Measurements from ENCODE around the gene GARIN5B.

Gene GARIN5B

DNA sequence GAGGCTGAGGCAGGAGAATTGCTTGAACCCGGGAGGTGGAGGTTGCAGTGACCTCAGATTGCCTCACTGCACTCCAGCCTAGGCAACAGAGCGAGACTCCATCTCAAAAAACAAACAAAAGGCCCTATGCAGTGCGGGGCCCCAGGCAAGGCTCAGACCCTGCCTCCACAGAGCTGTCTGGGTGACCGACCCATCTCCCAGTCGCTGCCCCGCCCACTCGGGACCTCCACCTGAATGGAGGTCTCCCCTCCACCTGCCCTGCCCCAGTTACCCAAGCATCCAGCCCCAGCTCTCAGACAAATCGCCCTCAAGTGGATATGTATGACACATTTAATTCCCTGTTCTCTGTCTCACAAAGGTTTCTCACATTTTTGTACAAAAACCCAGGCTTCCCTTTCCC, 2.2 kb upstream of the GARIN5B start:
- no peaks in the 10 kb centered on the region for H3K36me3 ChIP-seq (ENCODE audit: insufficient read depth, low read length)

DNA sequence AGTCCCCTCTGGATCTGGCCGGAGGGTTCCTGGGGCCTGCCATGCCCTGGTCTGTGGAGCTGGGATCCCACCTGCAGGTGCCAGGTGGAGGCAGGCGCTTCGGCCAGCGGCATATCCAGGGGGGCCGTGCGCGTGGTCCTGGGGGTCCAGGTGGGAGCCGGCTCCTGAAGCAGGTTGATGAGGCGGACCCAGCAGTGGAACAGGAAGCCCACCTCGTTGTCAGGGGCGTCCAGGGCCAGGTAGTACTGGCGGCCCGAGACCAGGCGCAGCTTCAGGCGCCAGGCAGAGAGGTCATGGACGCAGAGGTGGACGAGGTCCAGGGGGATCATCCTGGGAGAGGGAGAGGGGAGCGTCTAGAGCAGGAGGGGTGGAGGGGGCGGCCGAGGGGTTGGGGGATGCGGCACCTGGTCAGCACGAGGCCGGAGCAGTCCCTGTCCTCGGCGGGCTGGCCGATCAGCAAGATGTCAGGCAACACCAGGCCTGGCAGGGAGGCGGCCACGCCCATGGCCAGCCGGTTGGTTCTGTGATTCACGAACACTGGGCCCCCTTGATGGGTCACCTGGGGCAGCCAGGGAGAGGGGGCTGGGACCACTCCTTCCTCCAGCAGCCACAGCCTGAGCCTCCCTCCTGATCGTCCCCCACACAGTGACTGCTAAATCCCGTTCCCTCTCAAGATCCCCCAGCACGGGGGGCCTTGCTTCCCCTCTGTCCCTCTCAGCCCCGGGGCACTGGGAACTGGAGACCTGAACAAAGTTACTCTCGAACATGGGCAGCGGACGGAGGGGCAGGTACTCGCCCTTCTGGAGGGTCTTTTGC, 678 bp downstream of the GARIN5B start:
- Histone ChIP-seq H3K79me2 (ENCODE audit: insufficient read depth, low read length) (no peaks in the 10 kb centered on the region), H3K36me3 (ENCODE audit: insufficient read depth, low read length) (no peaks in the 10 kb centered on the region), H3K27ac (ENCODE audit: low read depth, low read length, poor library complexity, severe bottlenecking) (no peak overlapping the region), H2AFZ (ENCODE audit: low read length) (no peak overlapping the region), H3K9me3 (ENCODE audit: low read length) (no peaks in the 10 kb centered on the region), H3K27me3 (ENCODE audit: insufficient read depth, low read length) (peaks cover 9% of the 10 kb centered on the region; the same call in 1 of the 2 replicates), H3F3A (ENCODE audit: insufficient read depth, low read length) (no peaks in the 10 kb centered on the region), H3K9ac (ENCODE audit: low read length) (no peak overlapping the region), H4K20me1 (ENCODE audit: insufficient read depth, low read length) (no peaks in the 10 kb centered on the region), H3K9me2 (ENCODE audit: low read depth, low read length) (no peaks in the 10 kb centered on the region), H3K4me3 (ENCODE audit: low read depth, low read length, poor library complexity, severe bottlenecking) (no peak overlapping the region), H3K4me1 (ENCODE audit: insufficient read depth, low read length, severe bottlenecking) (no peaks in the 10 kb centered on the region), H3K4me2 (ENCODE audit: low read length) (no peak overlapping the region)
- TF ChIP-seq, protein P1, sequence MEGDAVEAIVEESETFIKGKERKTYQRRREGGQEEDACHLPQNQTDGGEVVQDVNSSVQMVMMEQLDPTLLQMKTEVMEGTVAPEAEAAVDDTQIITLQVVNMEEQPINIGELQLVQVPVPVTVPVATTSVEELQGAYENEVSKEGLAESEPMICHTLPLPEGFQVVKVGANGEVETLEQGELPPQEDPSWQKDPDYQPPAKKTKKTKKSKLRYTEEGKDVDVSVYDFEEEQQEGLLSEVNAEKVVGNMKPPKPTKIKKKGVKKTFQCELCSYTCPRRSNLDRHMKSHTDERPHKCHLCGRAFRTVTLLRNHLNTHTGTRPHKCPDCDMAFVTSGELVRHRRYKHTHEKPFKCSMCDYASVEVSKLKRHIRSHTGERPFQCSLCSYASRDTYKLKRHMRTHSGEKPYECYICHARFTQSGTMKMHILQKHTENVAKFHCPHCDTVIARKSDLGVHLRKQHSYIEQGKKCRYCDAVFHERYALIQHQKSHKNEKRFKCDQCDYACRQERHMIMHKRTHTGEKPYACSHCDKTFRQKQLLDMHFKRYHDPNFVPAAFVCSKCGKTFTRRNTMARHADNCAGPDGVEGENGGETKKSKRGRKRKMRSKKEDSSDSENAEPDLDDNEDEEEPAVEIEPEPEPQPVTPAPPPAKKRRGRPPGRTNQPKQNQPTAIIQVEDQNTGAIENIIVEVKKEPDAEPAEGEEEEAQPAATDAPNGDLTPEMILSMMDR (IDR thresholded peaks at IDR 0.05; ENCODE audit: low read length), result no peak
- TF ChIP-seq EZH2 (IDR thresholded peaks at IDR 0.05; ENCODE audit: borderline replicate concordance, low read length), result no peak

More for the DNA sequence above, 2.2 kb upstream of the GARIN5B start:
- Histone ChIP-seq H3K9me2 (ENCODE audit: low read depth, low read length) (no peaks in the 10 kb centered on the region), H3K27ac (ENCODE audit: low read depth, low read length, poor library complexity, severe bottlenecking) (no peak overlapping the region), H2AFZ (ENCODE audit: low read length) (no peak overlapping the region), H4K20me1 (ENCODE audit: insufficient read depth, low read length) (no peaks in the 10 kb centered on the region), H3K4me3 (ENCODE audit: low read depth, low read length, poor library complexity, severe bottlenecking) (no peak overlapping the region), H3K4me1 (ENCODE audit: insufficient read depth, low read length, severe bottlenecking) (peaks cover 4% of the 10 kb centered on the region), H3F3A (ENCODE audit: insufficient read depth, low read length) (no peaks in the 10 kb centered on the region), H3K9ac (ENCODE audit: low read length) (no peak overlapping the region), H3K79me2 (ENCODE audit: insufficient read depth, low read length) (no peaks in the 10 kb centered on the region), H3K9me3 (ENCODE audit: low read length) (no peaks in the 10 kb centered on the region), H3K4me2 (ENCODE audit: low read length) (no peak overlapping the region), H3K27me3 (ENCODE audit: insufficient read depth, low read length) (peaks cover 9% of the 10 kb centered on the region; the same call in 1 of the 2 replicates)
- TF ChIP-seq, protein P1 (IDR thresholded peaks at IDR 0.05; ENCODE audit: low read length), result no peak
- no peak for TF ChIP-seq EZH2 (IDR thresholded peaks at IDR 0.05; ENCODE audit: borderline replicate concordance, low read length)

DNA sequence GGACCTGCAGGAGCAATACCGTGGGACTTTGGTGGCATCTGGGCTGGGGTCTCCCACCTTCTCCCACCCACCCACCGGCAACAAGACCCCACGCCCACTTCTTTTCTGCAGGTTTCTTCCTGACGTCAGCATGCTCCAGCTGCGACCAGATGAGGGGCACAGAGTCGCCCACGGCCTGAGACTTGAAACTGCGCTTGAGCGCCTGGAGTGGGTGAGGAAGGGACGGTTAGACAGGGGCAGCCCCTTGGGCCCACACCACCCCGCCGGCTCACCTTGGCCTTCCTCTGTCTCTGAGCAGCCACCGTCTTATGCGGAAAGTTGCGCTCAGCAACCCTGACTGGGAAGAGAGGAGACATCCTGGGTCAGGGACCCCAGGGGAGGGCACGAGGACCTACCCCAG, 2.2 kb downstream of the GARIN5B start:
- no peaks in the 10 kb centered on the region for H3K79me2 ChIP-seq (ENCODE audit: insufficient read depth, low read length)
- no peaks in the 10 kb centered on the region for H3K36me3 ChIP-seq (ENCODE audit: insufficient read depth, low read length)
- no peak overlapping the region for H3K4me3 ChIP-seq (ENCODE audit: low read depth, low read length, poor library complexity, severe bottlenecking)
- TF ChIP-seq, protein P1 (IDR thresholded peaks at IDR 0.05; ENCODE audit: low read length), result no peak
- no peak for TF ChIP-seq EZH2 (IDR thresholded peaks at IDR 0.05; ENCODE audit: borderline replicate concordance, low read length)
- H3K4me1 ChIP-seq (ENCODE audit: insufficient read depth, low read length, severe bottlenecking), result no peaks in the 10 kb centered on the region
- H3K9me2 ChIP-seq (ENCODE audit: low read depth, low read length), result no peaks in the 10 kb centered on the region
- no peaks in the 10 kb centered on the region for H3F3A ChIP-seq (ENCODE audit: insufficient read depth, low read length)
- no peak overlapping the region for H2AFZ ChIP-seq (ENCODE audit: low read length)
- no peak overlapping the region for H3K27ac ChIP-seq (ENCODE audit: low read depth, low read length, poor library complexity, severe bottlenecking)
- no peak overlapping the region for H3K9ac ChIP-seq (ENCODE audit: low read length)
- H4K20me1 ChIP-seq (ENCODE audit: insufficient read depth, low read length), result no peaks in the 10 kb centered on the region
- peaks cover 9% of the 10 kb centered on the region; the same call in 1 of the 2 replicates for H3K27me3 ChIP-seq (ENCODE audit: insufficient read depth, low read length)
- H3K4me2 ChIP-seq (ENCODE audit: low read length), result no peak overlapping the region
- H3K9me3 ChIP-seq (ENCODE audit: low read length), result no peaks in the 10 kb centered on the region
